Neutrophil (primary cell): ENCODE measurements around the gene NFIB.

ENCODE experiments used
- H3K27ac ChIP-seq: fragments of 200-600 bp; sonication (generic); 2 replicates; pipeline ENCODE4 v1.5.1; 2016; ENCODE audit warnings: mild to moderate bottlenecking, moderate library complexity
- H3K27me3 ChIP-seq: fragments of 200-600 bp; sonication (generic); 2 replicates; pipeline ENCODE4 v1.6.0; 2016; ENCODE audit warnings: mild to moderate bottlenecking
- H3K36me3 ChIP-seq: fragments of 200-600 bp; sonication (generic); 2 replicates; pipeline ENCODE4 v1.5.1; 2017
- H3K4me1 ChIP-seq, 2 experiments: fragments of 200-600 bp in 1 of 2; sonication (generic) in 1 of 2; 1 replicate in 1 of 2; 2 replicates in 1 of 2; pipeline versions ENCODE4 v1.5.1 to v1.6.1; 2013 to 2016; ENCODE audit warnings: low read depth in 1 of 2, low read length in 1 of 2, mild to moderate bottlenecking in 1 of 2, moderate library complexity in 1 of 2; ENCODE audit not compliant: control insufficient read depth in 1 of 2, insufficient read depth in 1 of 2
- H3K4me3 ChIP-seq, 2 experiments: fragments of 200-600 bp in 1 of 2; sonication (generic) in 1 of 2; 1 replicate in 1 of 2; 2 replicates in 1 of 2; pipeline ENCODE4 v1.5.1; 2013 to 2016; ENCODE audit warnings: low read depth in 1 of 2, low read length in 1 of 2, mild to moderate bottlenecking in 1 of 2, moderate library complexity in 1 of 2
- H3K9me3 ChIP-seq: fragments of 200-600 bp; sonication (generic); 2 replicates; pipeline ENCODE4 v1.5.1; 2016
- TF ChIP-seq, protein P1 (sequence below): fragments of 200-600 bp; sonication (generic); IDR thresholded peaks from 2 replicates; pipeline ENCODE4 v1.5.1; 2016; ENCODE audit warnings: antibody characterized with exemption

Gene NFIB

DNA sequence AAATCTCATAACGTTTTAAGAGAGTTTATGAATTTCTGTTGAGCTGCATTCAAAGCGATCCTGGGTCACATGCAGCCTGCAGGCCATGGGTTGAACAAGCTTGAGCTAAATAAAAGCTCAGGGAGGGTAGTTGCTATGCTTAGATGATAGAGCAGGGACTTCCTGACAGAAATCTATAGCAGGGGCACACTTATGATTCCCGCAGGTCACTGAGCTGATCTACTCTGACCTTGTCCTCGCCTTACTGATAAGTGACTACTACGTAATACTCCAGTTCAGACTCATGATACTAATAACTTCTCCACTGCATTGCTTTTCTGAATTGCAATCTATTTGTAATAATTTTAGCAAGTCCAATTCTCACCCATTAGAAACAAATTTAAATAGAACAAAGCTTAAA, 90.9 kb downstream of the NFIB start:
- Histone ChIP-seq H3K27me3 (no peaks in the 10 kb centered on the region), H3K9me3 (no peaks in the 10 kb centered on the region), H3K36me3 (no peaks in the 10 kb centered on the region), H3K27ac (no peak overlapping the region), H3K4me3 (no peak overlapping the region), H3K4me1 (no peaks in the 10 kb centered on the region)
- TF ChIP-seq, protein P1, sequence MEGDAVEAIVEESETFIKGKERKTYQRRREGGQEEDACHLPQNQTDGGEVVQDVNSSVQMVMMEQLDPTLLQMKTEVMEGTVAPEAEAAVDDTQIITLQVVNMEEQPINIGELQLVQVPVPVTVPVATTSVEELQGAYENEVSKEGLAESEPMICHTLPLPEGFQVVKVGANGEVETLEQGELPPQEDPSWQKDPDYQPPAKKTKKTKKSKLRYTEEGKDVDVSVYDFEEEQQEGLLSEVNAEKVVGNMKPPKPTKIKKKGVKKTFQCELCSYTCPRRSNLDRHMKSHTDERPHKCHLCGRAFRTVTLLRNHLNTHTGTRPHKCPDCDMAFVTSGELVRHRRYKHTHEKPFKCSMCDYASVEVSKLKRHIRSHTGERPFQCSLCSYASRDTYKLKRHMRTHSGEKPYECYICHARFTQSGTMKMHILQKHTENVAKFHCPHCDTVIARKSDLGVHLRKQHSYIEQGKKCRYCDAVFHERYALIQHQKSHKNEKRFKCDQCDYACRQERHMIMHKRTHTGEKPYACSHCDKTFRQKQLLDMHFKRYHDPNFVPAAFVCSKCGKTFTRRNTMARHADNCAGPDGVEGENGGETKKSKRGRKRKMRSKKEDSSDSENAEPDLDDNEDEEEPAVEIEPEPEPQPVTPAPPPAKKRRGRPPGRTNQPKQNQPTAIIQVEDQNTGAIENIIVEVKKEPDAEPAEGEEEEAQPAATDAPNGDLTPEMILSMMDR = no peak

DNA sequence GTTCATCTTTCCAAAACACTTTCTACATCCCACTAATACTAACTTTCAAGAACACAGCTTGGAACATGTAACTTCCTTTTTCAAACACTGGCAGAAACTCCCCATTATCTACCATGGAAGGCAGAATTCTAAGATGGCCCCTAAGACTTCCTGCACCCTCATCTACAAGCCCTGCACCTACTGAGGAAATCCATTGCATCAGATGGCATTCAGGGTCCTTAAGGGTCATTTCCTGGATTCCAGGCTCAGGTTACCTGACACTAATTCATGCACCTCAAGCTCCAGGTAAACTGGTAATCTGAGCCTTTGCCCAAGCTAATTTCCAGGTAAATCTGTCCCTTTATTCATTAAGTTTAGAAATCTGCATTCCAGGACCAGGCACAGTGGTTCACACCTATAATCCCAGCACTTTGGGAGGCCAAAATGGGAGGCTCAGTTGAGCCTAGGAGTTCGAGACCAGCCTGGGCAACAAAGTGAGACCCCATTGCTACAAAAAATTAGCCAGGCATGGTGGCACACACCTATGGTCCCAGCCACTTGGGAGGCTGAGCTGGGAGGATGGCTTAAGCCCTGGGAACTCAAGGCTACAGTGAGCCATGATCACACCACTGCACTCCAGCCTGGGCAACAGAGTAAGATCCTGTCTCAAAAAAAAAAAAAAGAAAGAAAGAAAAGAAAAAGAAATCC, 91.6 kb downstream of the NFIB start:
- H3K4me3 ChIP-seq = no peak overlapping the region
- no peaks in the 10 kb centered on the region for H3K27me3 ChIP-seq
- H3K4me1 ChIP-seq = no peaks in the 10 kb centered on the region
- TF ChIP-seq, protein P1 = no peak
- no peak overlapping the region for H3K27ac ChIP-seq
- no peaks in the 10 kb centered on the region for H3K36me3 ChIP-seq
- no peaks in the 10 kb centered on the region for H3K9me3 ChIP-seq

DNA sequence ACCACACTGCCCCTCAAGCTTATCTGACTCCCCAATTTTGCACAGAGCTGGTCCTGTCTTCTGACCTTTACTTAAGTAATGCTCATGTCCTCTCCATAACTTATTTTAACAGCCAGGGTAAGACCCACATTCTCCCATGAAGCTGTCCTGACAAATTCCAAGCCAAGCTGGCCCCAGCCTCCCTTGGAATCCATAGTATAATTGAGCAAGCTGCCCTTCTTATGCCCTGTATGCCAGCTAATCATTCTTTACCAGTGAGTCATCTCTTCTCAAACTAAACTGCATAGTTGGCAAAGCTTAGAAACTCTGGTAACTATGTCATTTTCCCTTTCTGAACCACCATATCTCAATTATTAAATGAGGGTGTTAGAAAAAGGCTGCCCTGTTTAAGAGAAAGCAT, 92.4 kb downstream of the NFIB start:
- TF ChIP-seq, protein P1 = no peak

DNA sequence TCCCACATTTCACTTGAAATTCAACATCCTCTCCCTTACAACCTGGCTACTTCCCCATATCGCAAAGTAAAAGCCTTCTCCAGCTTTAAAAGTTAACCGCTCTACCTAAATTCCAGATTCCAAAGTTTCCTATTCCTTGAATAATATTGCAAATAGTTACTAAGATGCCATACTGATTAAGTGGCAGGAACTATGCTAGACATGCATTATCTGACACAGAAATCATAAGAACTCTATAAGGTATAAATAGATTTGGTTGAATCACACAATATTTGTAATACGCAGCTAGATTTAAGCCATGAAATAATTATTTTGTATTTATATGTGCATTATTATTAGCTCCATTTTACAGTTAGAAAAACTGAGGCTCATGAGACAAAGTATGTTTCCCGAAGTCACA, 92.8 kb downstream of the NFIB start:
- Histone ChIP-seq H3K27me3 (no peaks in the 10 kb centered on the region), H3K4me1 (no peaks in the 10 kb centered on the region), H3K36me3 (no peaks in the 10 kb centered on the region), H3K4me3 (no peak overlapping the region), H3K27ac (no peak overlapping the region), H3K9me3 (no peaks in the 10 kb centered on the region)
- TF ChIP-seq, protein P1 = no peak

More for the DNA sequence above, 92.4 kb downstream of the NFIB start:
- H3K27ac ChIP-seq = no peak overlapping the region
- H3K4me1 ChIP-seq = no peaks in the 10 kb centered on the region
- H3K9me3 ChIP-seq = no peaks in the 10 kb centered on the region
- H3K4me3 ChIP-seq = no peak overlapping the region
- no peaks in the 10 kb centered on the region for H3K27me3 ChIP-seq
- no peaks in the 10 kb centered on the region for H3K36me3 ChIP-seq

DNA sequence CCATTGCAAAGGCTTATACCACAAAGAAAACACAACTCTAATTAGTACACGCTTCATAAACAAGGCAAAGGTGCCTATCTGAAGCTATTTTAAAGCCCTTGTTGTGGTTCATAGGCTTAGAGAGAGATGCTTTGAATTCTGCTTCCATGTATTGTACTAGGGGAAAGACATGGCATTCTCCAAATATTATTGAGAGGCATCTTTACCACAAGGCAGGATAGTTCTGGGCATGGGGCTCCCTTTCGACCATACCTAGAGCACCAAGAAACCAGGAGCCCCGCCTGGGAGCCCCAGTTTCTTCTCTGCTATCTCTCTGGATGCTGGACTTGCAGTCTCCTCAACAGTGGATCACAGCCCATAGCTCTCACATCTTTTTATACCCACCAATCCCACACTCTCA, 93.7 kb downstream of the NFIB start:
- TF ChIP-seq, protein P1 = no peak
- H3K27me3 ChIP-seq = no peaks in the 10 kb centered on the region
- H3K4me3 ChIP-seq = no peak overlapping the region
- no peaks in the 10 kb centered on the region for H3K4me1 ChIP-seq
- no peaks in the 10 kb centered on the region for H3K9me3 ChIP-seq
- no peak overlapping the region for H3K27ac ChIP-seq
- no peaks in the 10 kb centered on the region for H3K36me3 ChIP-seq
